ENCODE measurements around the gene TKTL1.
A peak's percentile ranks its signal among the peaks of the same experiment; 100 is the strongest.

Gene TKTL1

DNA sequence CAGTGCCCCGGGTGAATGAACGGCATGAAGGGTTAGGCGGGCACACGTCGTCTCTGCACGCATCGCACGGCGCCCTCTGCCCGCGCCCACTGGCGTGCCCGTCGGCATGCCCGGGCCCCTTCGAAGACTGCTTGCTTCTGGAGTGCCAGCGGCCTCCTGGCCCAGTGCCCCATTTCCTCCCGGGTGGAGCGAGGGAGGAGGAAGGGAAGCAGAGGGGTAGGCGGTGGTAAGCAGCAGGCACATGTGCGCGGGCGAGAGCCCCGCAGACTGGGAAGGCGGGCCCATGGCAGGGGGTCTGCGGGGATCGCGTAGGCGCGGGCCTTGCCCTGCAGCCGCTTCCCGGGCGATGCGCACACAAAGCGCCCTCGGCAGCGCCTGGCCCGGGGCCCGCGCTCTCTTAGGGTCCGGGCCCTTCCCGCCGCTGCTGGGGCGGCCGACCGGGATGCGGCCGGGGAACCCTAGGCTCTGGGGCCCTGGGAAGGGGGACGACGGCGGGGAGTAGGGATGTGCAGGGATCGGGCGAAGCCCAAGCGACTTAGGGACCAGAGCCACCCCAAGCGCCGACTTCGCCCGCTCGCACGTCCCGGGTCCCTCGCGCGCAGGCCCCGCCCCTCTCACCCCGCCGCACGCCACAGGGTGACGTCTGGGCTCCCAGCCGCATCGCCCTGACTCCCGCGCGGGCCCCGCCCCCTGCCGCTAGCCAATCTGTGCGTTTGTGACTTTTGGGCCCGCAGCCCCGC lies 82.6 kb downstream of the TKTL1 start:
- DNase-seq, result peak; percentile 74

DNA sequence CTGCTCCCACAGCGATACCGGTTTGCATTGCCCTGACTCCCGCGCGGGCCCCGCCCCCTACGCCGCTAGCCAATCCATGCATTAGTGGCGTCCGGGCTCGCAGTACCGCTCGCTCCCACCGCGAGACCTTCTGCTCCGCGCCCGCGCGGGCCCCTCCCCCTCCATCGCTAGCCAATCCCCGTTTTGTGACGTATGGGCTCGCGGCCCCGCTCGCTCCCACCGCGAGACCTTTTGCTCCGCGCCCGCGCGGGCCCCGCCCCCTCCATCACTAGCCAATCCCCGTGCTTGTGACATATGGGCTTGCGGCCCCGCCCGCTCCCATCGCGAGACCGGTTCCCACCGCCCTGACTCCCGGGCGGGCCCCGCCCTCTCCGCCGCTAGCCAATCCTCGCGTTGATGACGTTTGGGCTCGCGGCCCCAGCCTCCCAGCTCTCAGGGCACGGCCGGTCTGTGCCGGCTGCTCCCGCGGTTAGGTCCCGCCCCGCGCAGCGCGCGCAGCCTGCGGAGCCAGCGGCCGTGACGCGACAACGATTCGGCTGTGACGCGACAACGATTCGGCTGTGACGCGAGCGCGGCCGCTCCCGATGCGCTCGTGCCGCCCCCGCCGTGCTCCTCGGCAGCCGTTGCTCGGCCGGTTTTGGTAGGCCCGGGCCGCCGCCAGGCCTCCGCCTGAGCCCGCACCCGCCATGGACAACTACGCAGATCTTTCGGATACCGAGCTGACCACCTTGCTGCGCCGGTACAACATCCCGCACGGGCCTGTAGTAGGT lies 83.4 kb downstream of the TKTL1 start, which contains the start of gene EMD:
EMD (plus strand) TSS at position 497 of the 770 bp plus-strand sequence; CDS start at position 687, 190 bp downstream.
- peak; percentile 98 for DNase-seq

DNA sequence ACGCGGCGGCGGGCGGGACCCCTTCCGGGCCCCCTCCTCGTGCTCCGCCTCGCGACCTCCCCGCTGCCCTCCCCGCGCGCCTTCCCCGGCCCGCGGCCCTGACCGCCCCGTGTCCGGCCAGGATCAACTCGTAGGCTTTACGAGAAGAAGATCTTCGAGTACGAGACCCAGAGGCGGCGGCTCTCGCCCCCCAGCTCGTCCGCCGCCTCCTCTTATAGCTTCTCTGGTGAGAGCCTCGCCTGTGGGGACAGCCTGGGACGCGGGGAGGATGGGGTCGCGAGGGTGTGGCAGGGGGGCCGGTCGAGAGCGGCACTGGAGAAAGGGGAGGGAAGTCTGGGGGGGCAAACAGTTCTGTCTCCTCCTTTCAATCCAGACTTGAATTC lies 84.0 kb downstream of the TKTL1 start:
- DNase-seq, result no peak

Measured in fibroblast of skin of scalp (primary cell).